ENCODE data around the gene CCDC24.

- TF ChIP-seq, protein P1, sequence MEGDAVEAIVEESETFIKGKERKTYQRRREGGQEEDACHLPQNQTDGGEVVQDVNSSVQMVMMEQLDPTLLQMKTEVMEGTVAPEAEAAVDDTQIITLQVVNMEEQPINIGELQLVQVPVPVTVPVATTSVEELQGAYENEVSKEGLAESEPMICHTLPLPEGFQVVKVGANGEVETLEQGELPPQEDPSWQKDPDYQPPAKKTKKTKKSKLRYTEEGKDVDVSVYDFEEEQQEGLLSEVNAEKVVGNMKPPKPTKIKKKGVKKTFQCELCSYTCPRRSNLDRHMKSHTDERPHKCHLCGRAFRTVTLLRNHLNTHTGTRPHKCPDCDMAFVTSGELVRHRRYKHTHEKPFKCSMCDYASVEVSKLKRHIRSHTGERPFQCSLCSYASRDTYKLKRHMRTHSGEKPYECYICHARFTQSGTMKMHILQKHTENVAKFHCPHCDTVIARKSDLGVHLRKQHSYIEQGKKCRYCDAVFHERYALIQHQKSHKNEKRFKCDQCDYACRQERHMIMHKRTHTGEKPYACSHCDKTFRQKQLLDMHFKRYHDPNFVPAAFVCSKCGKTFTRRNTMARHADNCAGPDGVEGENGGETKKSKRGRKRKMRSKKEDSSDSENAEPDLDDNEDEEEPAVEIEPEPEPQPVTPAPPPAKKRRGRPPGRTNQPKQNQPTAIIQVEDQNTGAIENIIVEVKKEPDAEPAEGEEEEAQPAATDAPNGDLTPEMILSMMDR (IDR thresholded peaks at IDR 0.05) = no peak
- TF ChIP-seq POLR2A (IDR thresholded peaks at IDR 0.05) = no peak
Observed at GRCh38 chr1:43983253-43983899, 8.0 kb upstream of the CCDC24 start.
